GM12878 (cell line): ENCODE measurements around the gene HOXC12. TPM values are rescaled to one million over a fixed set of nuclear protein-coding genes. Genes with fewer than 3 reads are reported as not detected.
A peak's percentile ranks its signal among the peaks of the same experiment; 100 is the strongest.

Source experiments
- microRNA counts: library from miRNA; unstranded; fragments of <30 nt; microRNA quantifications from one replicate; lab custom pipeline; 2016
- microRNA-seq: library from miRNA; unstranded; fragments of <30 nt; microRNA quantifications from one replicate; pipeline ENCODE4, GENCODE V29; 2018
- polyA plus RNA-seq, 11 experiments: library from polyadenylated mRNA; depleted of rRNA in 4 of 11; unstranded in 6 of 11; stranded (reverse) in 5 of 11; fragments of >200 nt; fragmentation: Nextera tagmentation in 4 of 11; fragmentation: Illumina TruSeq in 1 of 11; extraction: Ambion mirVana in 4 of 11; extraction: Trizol in 1 of 11; gene quantifications; 1 replicate in 1 of 11; 2 replicates in 10 of 11; pipeline versions ENCODE4 v1.2.1 to v1.2.3, GENCODE V29; 2011 to 2016; ENCODE audit warnings: inconsistent platforms in 2 of 11, missing spikeins in 2 of 11, low read depth in 1 of 11
- small RNA-seq: library from RNA; depleted of rRNA; stranded (forward); fragments of <200 nt; gene quantifications from one replicate; pipeline ENCODE3, GENCODE V24; 2014
- total RNA-seq, 4 experiments: library from RNA; depleted of rRNA in 3 of 4; stranded (reverse); fragments of >200 nt in 3 of 4; fragmentation: Illumina TruSeq in 1 of 4; extraction: Trizol in 1 of 4; gene quantifications; 2 replicates each; pipeline versions ENCODE4 v1.2.1 to v1.2.3, GENCODE V29; 2013 to 2021

HOXC12 gene
- total and polyA plus RNA-seq, 10 of the 15 experiments (the other 5 are each of a cell fraction or from before 2014, with no cell fraction given), result not detected

MicroRNAs encoded within 50 kb of the gene (microRNA counts, 767-probe panel; counts per million panel counts)
- 55.3 counts per million for microRNA hsa-miR-196a-5p (lab: Ali Mortazavi, UCI)

Small RNA genes lying within 50 kb of the gene (microRNA-seq; reads per million reads assigned to microRNA genes)
- 85.6 reads per million, percentile 73 among the genes with 10 or more reads in this experiment for gene MIR196A2

Small RNA genes lying within 50 kb of the gene (small RNA-seq; reads per million reads assigned to genes)
- gene AC012531.3 (not detected), gene AC012531.4 (not detected), gene MIR196A2 (0.20 reads per million), gene RF01905 (not detected), gene RF01906 (not detected)

Other genes starting within 250 kb of the HOXC12 start
Only the 7 nearest of the 12 such genes appear.
- not detected in 2 replicates for gene HOXC13, start 16.1 kb upstream of the HOXC12 start, total RNA-seq (2014; rRNA removed)
- gene HOXC13, start 16.1 kb upstream of the HOXC12 start, total RNA-seq (2014; rRNA removed; fragmentation: Illumina TruSeq; extraction: Trizol), result not detected in 2 replicates
- not detected in 2 replicates for gene HOXC13, start 16.1 kb upstream of the HOXC12 start, total RNA-seq (2021)
- gene HOXC13, start 16.1 kb upstream of the HOXC12 start, polyA plus RNA-seq (2011; rRNA removed), result not detected in 2 replicates
- gene HOXC13, start 16.1 kb upstream of the HOXC12 start, polyA plus RNA-seq (2014; fragmentation: Illumina TruSeq; extraction: Trizol), result not detected in 2 replicates
- not detected for gene HOXC13, start 16.1 kb upstream of the HOXC12 start, polyA plus RNA-seq (2014; fragmentation: Nextera tagmentation; extraction: Ambion mirVana)
- gene HOXC13, start 16.1 kb upstream of the HOXC12 start, polyA plus RNA-seq (2014; rRNA removed), result not detected in 2 replicates
- gene HOXC13, start 16.1 kb upstream of the HOXC12 start, polyA plus RNA-seq (2016; fragmentation: Nextera tagmentation; extraction: Ambion mirVana), result not detected
- not detected in 2 replicates for gene HOXC11, start 18.2 kb downstream of the HOXC12 start, total RNA-seq (2014; rRNA removed)
- gene HOXC11, start 18.2 kb downstream of the HOXC12 start, total RNA-seq (2014; rRNA removed; fragmentation: Illumina TruSeq; extraction: Trizol), result not detected in 2 replicates
- not detected in 2 replicates for gene HOXC11, start 18.2 kb downstream of the HOXC12 start, total RNA-seq (2021)
- gene HOXC11, start 18.2 kb downstream of the HOXC12 start, polyA plus RNA-seq (2011; rRNA removed), result not detected in 2 replicates
- not detected in 2 replicates for gene HOXC11, start 18.2 kb downstream of the HOXC12 start, polyA plus RNA-seq (2014; fragmentation: Illumina TruSeq; extraction: Trizol)
- not detected for gene HOXC11, start 18.2 kb downstream of the HOXC12 start, polyA plus RNA-seq (2014; fragmentation: Nextera tagmentation; extraction: Ambion mirVana)
- not detected in 2 replicates for gene HOXC11, start 18.2 kb downstream of the HOXC12 start, polyA plus RNA-seq (2014; rRNA removed)
- not detected for gene HOXC11, start 18.2 kb downstream of the HOXC12 start, polyA plus RNA-seq (2016; fragmentation: Nextera tagmentation; extraction: Ambion mirVana)
- gene HOTAIR, start 20.1 kb downstream of the HOXC12 start, total RNA-seq (2014; rRNA removed), result not detected in 2 replicates
- gene HOTAIR, start 20.1 kb downstream of the HOXC12 start, total RNA-seq (2014; rRNA removed; fragmentation: Illumina TruSeq; extraction: Trizol), result not detected in 2 replicates
- gene HOTAIR, start 20.1 kb downstream of the HOXC12 start, total RNA-seq (2021), result not detected in 2 replicates
- gene HOTAIR, start 20.1 kb downstream of the HOXC12 start, polyA plus RNA-seq (2011; rRNA removed), result not detected in 2 replicates
- not detected in 2 replicates for gene HOTAIR, start 20.1 kb downstream of the HOXC12 start, polyA plus RNA-seq (2014; fragmentation: Illumina TruSeq; extraction: Trizol)
- gene HOTAIR, start 20.1 kb downstream of the HOXC12 start, polyA plus RNA-seq (2014; fragmentation: Nextera tagmentation; extraction: Ambion mirVana), result not detected
- gene HOTAIR, start 20.1 kb downstream of the HOXC12 start, polyA plus RNA-seq (2014; rRNA removed), result not detected in 2 replicates
- not detected for gene HOTAIR, start 20.1 kb downstream of the HOXC12 start, polyA plus RNA-seq (2016; fragmentation: Nextera tagmentation; extraction: Ambion mirVana)
- gene HOXC10, start 30.2 kb downstream of the HOXC12 start, total RNA-seq (2014; rRNA removed), result not detected in 2 replicates
- not detected in 2 replicates for gene HOXC10, start 30.2 kb downstream of the HOXC12 start, total RNA-seq (2014; rRNA removed; fragmentation: Illumina TruSeq; extraction: Trizol)
- 0.59 TPM in 1 of 2 replicates, not detected in the other for gene HOXC10, start 30.2 kb downstream of the HOXC12 start, total RNA-seq (2021)
- not detected in 2 replicates for gene HOXC10, start 30.2 kb downstream of the HOXC12 start, polyA plus RNA-seq (2011; rRNA removed)
- not detected in 2 replicates for gene HOXC10, start 30.2 kb downstream of the HOXC12 start, polyA plus RNA-seq (2014; fragmentation: Illumina TruSeq; extraction: Trizol)
- not detected for gene HOXC10, start 30.2 kb downstream of the HOXC12 start, polyA plus RNA-seq (2014; fragmentation: Nextera tagmentation; extraction: Ambion mirVana)
- gene HOXC10, start 30.2 kb downstream of the HOXC12 start, polyA plus RNA-seq (2014; rRNA removed), result not detected in 2 replicates
- not detected for gene HOXC10, start 30.2 kb downstream of the HOXC12 start, polyA plus RNA-seq (2016; fragmentation: Nextera tagmentation; extraction: Ambion mirVana)
- not detected in 2 replicates for gene HOXC9, start 45.3 kb downstream of the HOXC12 start, total RNA-seq (2014; rRNA removed)
- gene HOXC9, start 45.3 kb downstream of the HOXC12 start, total RNA-seq (2014; rRNA removed; fragmentation: Illumina TruSeq; extraction: Trizol), result not detected in 2 replicates
- gene HOXC9, start 45.3 kb downstream of the HOXC12 start, total RNA-seq (2021), result not detected in 2 replicates
- not detected in 2 replicates for gene HOXC9, start 45.3 kb downstream of the HOXC12 start, polyA plus RNA-seq (2011; rRNA removed)
- not detected in 2 replicates for gene HOXC9, start 45.3 kb downstream of the HOXC12 start, polyA plus RNA-seq (2014; fragmentation: Illumina TruSeq; extraction: Trizol)
- gene HOXC9, start 45.3 kb downstream of the HOXC12 start, polyA plus RNA-seq (2014; fragmentation: Nextera tagmentation; extraction: Ambion mirVana), result not detected
- not detected in 2 replicates for gene HOXC9, start 45.3 kb downstream of the HOXC12 start, polyA plus RNA-seq (2014; rRNA removed)
- gene HOXC9, start 45.3 kb downstream of the HOXC12 start, polyA plus RNA-seq (2016; fragmentation: Nextera tagmentation; extraction: Ambion mirVana), result not detected
- not detected in 2 replicates for gene HOXC8, start 54.1 kb downstream of the HOXC12 start, total RNA-seq (2014; rRNA removed)
- not detected in 2 replicates for gene HOXC8, start 54.1 kb downstream of the HOXC12 start, total RNA-seq (2014; rRNA removed; fragmentation: Illumina TruSeq; extraction: Trizol)
- not detected in 2 replicates for gene HOXC8, start 54.1 kb downstream of the HOXC12 start, total RNA-seq (2021)
- not detected in 2 replicates for gene HOXC8, start 54.1 kb downstream of the HOXC12 start, polyA plus RNA-seq (2011; rRNA removed)
- not detected in 2 replicates for gene HOXC8, start 54.1 kb downstream of the HOXC12 start, polyA plus RNA-seq (2014; fragmentation: Illumina TruSeq; extraction: Trizol)
- not detected for gene HOXC8, start 54.1 kb downstream of the HOXC12 start, polyA plus RNA-seq (2014; fragmentation: Nextera tagmentation; extraction: Ambion mirVana)
- not detected in 2 replicates for gene HOXC8, start 54.1 kb downstream of the HOXC12 start, polyA plus RNA-seq (2014; rRNA removed)
- gene HOXC8, start 54.1 kb downstream of the HOXC12 start, polyA plus RNA-seq (2016; fragmentation: Nextera tagmentation; extraction: Ambion mirVana), result not detected
- not detected in 2 replicates for gene HOXC6, start 73.5 kb downstream of the HOXC12 start, total RNA-seq (2014; rRNA removed)
- 0.09 TPM in 1 of 2 replicates, not detected in the other for gene HOXC6, start 73.5 kb downstream of the HOXC12 start, total RNA-seq (2014; rRNA removed; fragmentation: Illumina TruSeq; extraction: Trizol)
- 0.27 and 0.38 TPM in 2 replicates for gene HOXC6, start 73.5 kb downstream of the HOXC12 start, total RNA-seq (2021)
- gene HOXC6, start 73.5 kb downstream of the HOXC12 start, polyA plus RNA-seq (2011; rRNA removed), result 0.42 and 0.52 TPM in 2 replicates
- gene HOXC6, start 73.5 kb downstream of the HOXC12 start, polyA plus RNA-seq (2014; fragmentation: Illumina TruSeq; extraction: Trizol), result 0.06 TPM in 1 of 2 replicates, not detected in the other
- under 1 TPM in 1 of 2 experiments, not detected in 1; 0.02 TPM for gene HOXC6, start 73.5 kb downstream of the HOXC12 start, polyA plus RNA-seq (2014; fragmentation: Nextera tagmentation; extraction: Ambion mirVana)
- gene HOXC6, start 73.5 kb downstream of the HOXC12 start, polyA plus RNA-seq (2014; rRNA removed), result 0.55 TPM in 1 of 2 replicates, not detected in the other
- under 1 TPM in 1 of 2 experiments, not detected in 1; 0.54 TPM for gene HOXC6, start 73.5 kb downstream of the HOXC12 start, polyA plus RNA-seq (2016; fragmentation: Nextera tagmentation; extraction: Ambion mirVana)